WTC11 (cell line): ENCODE data around the gene FTL.

Source experiments
- CTCF ChIP-seq: fragments of 200-600 bp; IDR thresholded peaks from 2 replicates; pipeline ENCODE4 v1.8.0; 2022; ENCODE audit warnings: antibody characterized with exemption
- ETV6 ChIP-seq: sonication (generic); formaldehyde crosslinking; IDR thresholded peaks from 2 replicates; pipeline ENCODE4 v1.8.1; 2022; ENCODE audit warnings: mild to moderate bottlenecking, missing genetic modification reagents
- FOXK1 ChIP-seq: sonication (generic); formaldehyde crosslinking; IDR thresholded peaks from 2 replicates; pipeline ENCODE4 v1.8.0; 2022; ENCODE audit warnings: mild to moderate bottlenecking, moderate library complexity, missing genetic modification reagents
- JAZF1 ChIP-seq: fragments of 250-450 bp; sonication (Bioruptor Pico); IDR thresholded peaks from 2 replicates; pipeline ENCODE4 v1.9.0; 2021; ENCODE audit warnings: moderate library complexity, mild to moderate bottlenecking, inconsistent platforms
- JUN ChIP-seq: sonication (generic); formaldehyde crosslinking; IDR thresholded peaks from 2 replicates; pipeline ENCODE4 v1.8.0; 2023; ENCODE audit warnings: mild to moderate bottlenecking, missing genetic modification reagents
- NFYB ChIP-seq: sonication (generic); formaldehyde crosslinking; conservative IDR thresholded peaks from 2 replicates; pipeline ENCODE4 v1.8.0; 2022; ENCODE audit warnings: low read depth, missing genetic modification reagents
- TEAD4 ChIP-seq: sonication (generic); formaldehyde crosslinking; IDR thresholded peaks from 2 replicates; pipeline ENCODE4 v1.8.0; 2022; ENCODE audit warnings: mild to moderate bottlenecking, missing genetic modification reagents
- TF ChIP-seq, protein P1 (sequence below): sonication (generic); formaldehyde crosslinking; conservative IDR thresholded peaks from 2 replicates; pipeline ENCODE4 v1.8.1; 2022; ENCODE audit warnings: mild to moderate bottlenecking, missing genetic modification reagents

- TF ChIP-seq, protein P1, sequence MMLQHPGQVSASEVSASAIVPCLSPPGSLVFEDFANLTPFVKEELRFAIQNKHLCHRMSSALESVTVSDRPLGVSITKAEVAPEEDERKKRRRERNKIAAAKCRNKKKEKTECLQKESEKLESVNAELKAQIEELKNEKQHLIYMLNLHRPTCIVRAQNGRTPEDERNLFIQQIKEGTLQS (CRISPR knock-in tag), result no peak
- TF ChIP-seq FOXK1 (CRISPR knock-in tag) (no peak), TEAD4 (CRISPR knock-in tag) (no peak), CTCF (no peak), JUN (CRISPR knock-in tag) (no peak), ETV6 (CRISPR knock-in tag) (no peak), NFYB (CRISPR knock-in tag) (no peak), JAZF1 (CRISPR knock-in tag) (no peak)
Observed at GRCh38 chr19:48982280-48982679, 17.2 kb downstream of the FTL start.
